Superior temporal gyrus (tissue), 1 donor: ENCODE data around the gene BOLA1.
"Not testable (repeated sequence)": the region's sequence is repeated elsewhere in the genome, so short reads cannot be mapped to it uniquely, and the experiment has no call there.

Experiments used
- DNase-seq: peaks from one replicate; pipeline ENCODE4 v3.0.0-alpha.2; 2016; ENCODE audit errors: extremely low spot score

The BOLA1 gene, protein sequence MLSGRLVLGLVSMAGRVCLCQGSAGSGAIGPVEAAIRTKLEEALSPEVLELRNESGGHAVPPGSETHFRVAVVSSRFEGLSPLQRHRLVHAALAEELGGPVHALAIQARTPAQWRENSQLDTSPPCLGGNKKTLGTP

DNA sequence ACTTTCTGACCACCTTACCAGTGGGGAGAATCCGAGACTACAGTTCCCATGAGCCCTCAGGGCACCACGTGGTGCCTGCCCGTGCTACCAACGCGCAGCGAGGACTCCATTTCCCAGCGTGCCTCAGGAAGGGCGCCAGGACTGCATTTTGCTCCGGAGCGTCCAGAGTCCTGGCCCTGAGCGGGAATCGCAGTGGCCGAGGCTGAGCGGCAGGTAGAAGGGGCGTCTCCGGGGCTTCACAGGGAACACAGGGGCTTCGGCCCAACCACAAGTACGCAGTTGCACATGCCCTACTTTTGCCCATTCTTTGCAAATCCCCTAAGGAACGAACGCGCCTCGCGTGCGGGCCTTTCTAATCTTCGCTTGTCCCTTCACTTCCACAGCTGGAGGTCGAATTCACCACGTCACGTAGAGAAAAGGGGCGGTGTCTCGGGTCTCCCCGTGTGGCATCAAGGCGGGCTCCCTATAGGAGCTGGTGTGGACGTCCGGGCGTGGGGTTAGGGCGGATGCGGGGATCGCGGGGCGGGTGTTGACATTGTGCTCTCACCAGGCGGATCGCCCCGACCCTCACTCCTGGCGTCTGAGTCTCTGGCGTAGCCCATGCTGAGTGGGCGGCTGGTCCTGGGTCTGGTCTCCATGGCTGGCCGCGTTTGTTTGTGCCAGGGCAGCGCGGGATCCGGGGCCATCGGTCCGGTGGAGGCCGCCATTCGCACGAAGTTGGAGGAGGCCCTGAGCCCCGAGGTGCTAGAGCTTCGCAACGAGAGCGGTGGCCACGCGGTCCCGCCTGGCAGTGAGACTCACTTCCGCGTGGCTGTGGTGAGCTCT, at the start of gene BOLA1:
BOLA1 (plus strand) TSS at position 109 of the 825 bp plus-strand sequence; CDS start at position 601, 492 bp downstream.
- peak; percentile 99 for DNase-seq

GRCh38 chr1:149849947-149850360, 49.4 kb upstream of the BOLA1 start:
- peak; percentile 15 for DNase-seq

DNA sequence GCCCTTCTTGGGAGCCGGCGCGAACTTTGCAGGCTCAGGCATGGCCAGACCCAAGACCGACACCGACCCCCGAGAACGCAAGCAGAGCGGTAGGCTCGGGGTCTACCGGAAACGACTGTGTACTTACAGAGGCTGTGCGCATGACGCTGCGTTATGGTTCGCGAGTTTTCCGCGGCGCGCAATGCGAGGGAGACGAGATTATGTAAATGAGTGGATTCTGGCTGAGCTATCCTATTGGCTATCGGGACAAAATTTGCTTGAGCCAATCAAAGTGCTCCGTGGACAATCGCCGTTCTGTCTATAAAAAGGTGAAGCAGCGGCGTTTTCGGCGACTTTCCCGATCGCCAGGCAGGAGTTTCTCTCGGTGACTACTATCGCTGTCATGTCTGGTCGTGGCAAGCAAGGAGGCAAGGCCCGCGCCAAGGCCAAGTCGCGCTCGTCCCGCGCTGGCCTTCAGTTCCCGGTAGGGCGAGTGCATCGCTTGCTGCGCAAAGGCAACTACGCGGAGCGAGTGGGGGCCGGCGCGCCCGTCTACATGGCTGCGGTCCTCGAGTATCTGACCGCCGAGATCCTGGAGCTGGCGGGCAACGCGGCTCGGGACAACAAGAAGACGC, 48.5 kb upstream of the BOLA1 start:
- DNase-seq = not testable (repeated sequence)

DNA sequence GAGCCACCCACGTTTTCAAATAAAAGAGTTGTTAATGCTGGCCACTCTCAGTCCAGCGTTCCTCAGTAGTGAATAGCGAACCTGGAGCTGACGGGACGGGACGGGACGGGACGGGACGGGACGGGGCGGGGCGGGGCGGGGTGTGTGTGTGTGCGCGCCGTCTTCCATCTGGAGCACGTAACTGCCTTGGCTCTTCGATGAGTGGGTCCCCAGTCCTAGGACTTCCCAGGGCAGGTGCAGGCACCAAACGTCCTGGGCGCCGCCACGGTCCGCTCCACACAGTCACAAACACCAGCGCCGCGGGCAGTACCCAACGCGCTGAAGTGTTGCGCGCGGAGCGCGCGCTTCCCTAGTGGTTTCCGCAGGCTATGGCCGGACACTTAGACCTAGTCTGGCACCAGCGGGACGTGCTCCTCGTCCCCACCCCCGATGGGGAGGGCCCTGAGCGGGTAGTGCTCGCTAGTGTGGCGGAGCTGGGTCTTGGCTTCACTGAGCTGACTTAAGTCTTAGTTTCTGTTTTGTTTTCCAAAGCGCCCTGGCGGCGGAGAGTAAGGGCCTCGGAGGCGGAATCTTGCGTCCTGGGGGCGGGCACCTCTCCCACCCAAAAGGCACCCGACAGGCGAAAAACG, 47.7 kb upstream of the BOLA1 start:
- not testable (repeated sequence) for DNase-seq

DNA sequence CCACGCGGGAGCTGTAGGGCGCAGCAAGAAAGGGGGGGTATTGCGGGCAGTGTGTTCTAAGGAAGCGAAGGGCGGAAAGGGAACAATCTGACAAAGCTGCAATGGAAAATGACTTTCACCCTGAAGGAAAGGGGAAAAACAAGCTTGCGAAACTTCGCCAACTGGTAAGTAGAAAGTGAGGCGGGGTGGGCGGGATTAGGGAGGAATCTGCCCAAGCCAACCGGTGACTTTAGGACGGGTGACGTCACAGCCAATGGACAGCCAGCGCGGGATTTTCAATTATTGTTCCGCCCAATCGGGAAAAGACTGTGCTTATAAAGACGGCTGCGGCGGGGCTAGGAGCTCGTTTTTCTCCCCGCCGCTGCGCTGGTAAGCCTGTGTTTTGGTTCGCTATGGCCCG, 47.1 kb upstream of the BOLA1 start:
- DNase-seq = not testable (repeated sequence)

- DNase-seq = not testable (repeated sequence)
Observed at GRCh38 chr1:149860271-149860670, 39.1 kb upstream of the BOLA1 start.

- DNase-seq = not testable (repeated sequence)
Observed at GRCh38 chr1:149860684-149861496, 38.5 kb upstream of the BOLA1 start.

DNA sequence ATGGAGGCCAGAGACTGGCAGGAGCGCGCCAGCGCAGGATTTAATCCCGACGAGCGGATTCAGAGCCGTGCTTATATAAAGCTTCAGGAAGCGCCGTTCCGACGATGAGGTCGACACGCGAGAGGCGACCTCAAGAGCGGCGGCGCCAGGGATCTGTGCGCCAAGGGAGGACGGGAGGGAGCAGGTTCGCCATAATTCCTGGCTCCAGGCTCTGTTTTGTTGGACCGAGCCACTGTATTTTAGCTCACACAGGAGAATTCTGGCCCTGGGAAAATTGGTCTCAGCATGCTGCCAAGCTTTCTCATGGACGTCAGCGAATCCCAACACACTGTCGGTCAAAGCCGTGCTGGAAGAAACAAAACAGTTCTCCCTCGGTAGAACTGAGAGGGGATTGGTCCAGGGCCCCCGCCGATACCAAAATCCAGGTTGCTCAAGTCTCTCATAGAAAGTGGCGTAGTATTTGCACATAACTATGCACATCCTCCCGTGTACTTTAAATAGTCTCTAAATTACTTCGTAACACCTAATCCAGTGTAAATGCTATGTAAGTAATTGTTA, 37.8 kb upstream of the BOLA1 start:
- not testable (repeated sequence) for DNase-seq

- not testable (repeated sequence) for DNase-seq
Observed at GRCh38 chr1:149866887-149867286, 32.5 kb upstream of the BOLA1 start.

DNA sequence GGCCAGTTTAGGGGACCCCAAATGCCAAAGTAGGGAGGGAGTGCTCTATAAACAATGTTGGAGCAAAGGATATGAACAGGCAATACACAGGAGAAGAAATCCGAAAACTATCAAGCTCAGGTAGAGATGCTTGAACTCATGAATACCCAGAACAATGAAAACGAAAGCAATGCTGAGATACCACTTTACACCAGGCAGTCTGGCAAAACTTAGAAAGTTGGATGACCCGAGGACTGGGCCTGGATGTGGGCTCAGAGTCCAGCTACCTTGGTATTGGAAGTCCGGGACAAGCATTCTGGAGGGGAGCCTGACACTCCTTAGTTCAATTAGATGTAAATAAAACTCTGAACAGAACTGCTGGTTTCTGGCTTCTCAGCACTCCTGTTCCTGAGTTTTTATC, 26.3 kb upstream of the BOLA1 start:
- DNase-seq = not testable (repeated sequence)

DNA sequence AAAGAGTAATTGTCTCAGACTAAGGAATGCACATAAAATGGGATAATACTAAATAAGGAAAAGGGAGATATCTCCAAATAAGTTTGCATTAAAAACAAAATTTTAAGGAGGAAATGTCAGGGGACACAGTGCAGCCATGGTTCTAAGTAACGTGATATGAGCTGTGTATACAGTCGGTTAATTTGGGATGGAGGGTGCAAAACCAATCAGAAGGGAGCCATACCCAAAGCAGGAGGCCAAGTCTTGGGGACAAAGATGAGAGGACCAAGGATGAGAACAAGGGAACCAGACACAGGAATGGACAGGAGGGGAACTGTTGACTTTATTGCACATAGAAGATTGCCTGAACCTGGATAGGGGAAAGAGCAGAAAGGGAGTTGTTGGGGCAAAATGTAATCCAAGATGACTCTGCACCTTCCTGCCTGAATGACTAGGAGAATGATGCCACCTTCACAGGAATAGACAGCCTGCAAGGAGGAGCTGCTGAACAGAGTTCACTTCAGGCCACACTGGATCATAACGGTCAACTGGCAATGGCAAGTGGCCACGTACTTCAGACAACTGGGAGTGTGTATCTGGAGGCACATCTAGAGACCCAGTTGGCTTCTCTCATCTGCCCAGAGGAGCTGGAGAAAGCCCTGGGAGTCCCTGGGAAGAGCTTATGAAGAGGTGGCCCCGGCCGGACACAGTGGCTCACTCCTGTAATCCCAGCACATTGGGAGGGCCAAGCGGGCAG, 22.0 kb upstream of the BOLA1 start:
- no peak for DNase-seq

GRCh38 chr1:149879556-149879955, 19.8 kb upstream of the BOLA1 start:
- no peak for DNase-seq

DNA sequence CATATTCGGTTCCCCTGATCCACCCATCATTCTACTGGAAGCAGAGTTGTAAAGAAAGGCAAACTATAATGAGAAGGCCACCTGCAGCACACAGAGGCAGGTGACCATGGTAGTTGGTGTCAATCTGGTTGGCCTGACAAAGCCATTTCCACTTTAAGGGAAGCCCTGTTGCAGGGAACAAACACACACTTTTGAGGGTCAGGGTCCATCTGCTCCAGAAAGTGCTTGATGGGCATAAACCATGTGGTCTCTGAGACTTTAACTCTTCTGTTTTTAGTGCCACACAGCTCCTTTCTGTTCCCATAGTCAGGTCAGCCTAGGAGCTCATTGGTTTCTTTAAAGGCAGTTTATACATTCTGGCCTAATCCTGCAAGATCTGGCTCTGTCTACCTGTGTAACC, 17.5 kb upstream of the BOLA1 start:
- DNase-seq = no peak

DNA sequence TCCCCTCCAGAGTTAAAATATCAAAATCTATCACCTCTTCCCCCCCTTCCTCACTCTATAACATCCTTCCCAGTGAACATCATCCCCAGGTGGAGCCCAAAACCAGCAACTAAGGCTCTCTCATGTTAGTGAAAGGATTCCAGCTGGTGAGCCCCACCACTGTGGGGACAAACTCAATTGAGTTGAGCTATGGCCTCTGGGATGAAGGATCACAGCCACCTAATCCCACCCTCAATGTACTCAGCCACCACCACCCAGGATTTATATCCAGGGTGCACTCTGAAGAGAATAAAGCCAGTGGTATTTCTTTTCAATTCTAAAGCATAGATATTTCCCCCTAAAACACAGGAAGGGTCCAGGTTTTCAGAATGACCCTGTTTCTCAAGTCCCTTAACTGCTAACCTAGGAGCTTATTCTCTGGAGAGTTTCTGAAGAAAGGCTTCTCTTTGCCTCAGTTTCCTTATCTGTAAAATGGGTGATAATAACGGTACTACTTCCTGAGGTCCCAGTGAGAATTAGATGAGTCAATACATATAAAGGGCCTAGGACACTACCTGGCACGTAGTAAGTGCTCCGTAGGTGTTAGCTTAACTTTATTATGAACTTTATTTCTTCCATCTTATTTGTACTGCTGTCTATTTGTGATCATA, 15.6 kb upstream of the BOLA1 start:
- DNase-seq = no peak

- peak; percentile 36 for DNase-seq
Observed at GRCh38 chr1:149884433-149885338, 14.7 kb upstream of the BOLA1 start.

GRCh38 chr1:149885339-149886120, 13.8 kb upstream of the BOLA1 start:
- peak; percentile 86 for DNase-seq

- DNase-seq = not testable (repeated sequence)
Observed at GRCh38 chr1:149886121-149886395, 13.3 kb upstream of the BOLA1 start.
